CD1c-positive myeloid dendritic cell (primary cell): ENCODE data around the gene PIK3CD.
"Not testable (repeated sequence)": the region's sequence is repeated elsewhere in the genome, so short reads cannot be mapped to it uniquely, and the experiment has no call there.

Experiments
- DNase-seq: peaks from one replicate; pipeline ENCODE4 v3.0.0-alpha.2; 2016; ENCODE audit errors: extremely low spot score

The PIK3CD gene

DNA sequence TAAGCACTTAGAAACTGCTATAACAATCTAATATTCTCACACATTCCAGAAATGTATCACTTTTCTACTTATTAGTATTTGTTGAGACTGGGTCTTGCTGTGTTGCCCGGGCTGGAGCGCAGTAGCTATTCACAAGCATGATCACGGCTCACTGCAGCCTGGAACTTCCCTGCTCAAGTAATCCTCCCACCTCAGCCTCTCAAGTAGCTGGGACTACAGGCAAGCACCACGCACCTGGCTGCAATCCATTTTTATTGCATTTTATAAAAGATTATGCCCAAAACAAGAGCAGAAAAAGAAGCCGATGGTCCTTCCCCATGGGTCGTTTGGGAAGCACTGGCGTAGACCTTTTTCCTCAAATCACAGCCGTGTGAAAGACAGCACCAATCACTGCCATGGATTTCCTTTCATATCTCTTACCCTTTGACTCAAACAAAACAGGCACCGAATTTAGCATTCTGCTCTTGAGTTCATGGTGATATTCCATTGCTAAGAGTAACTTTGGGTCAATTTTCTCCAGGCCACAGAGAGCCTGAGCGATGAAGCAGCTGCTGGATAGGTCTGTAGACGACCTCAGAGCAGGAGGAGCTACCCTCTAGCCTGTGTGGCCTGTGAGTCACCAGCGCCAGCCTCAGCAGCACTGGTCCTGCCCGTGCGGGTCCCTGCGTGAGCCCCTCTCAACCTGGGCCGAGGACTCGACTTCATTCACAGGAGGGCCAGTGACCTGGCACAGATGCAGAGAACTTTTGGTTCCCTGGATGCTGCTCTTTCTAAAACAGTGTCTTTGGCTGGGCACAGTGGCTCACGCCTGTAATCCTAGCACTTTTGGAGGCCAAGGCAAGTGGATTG lies 80.8 kb downstream of the PIK3CD start:
- no peak for DNase-seq

DNA sequence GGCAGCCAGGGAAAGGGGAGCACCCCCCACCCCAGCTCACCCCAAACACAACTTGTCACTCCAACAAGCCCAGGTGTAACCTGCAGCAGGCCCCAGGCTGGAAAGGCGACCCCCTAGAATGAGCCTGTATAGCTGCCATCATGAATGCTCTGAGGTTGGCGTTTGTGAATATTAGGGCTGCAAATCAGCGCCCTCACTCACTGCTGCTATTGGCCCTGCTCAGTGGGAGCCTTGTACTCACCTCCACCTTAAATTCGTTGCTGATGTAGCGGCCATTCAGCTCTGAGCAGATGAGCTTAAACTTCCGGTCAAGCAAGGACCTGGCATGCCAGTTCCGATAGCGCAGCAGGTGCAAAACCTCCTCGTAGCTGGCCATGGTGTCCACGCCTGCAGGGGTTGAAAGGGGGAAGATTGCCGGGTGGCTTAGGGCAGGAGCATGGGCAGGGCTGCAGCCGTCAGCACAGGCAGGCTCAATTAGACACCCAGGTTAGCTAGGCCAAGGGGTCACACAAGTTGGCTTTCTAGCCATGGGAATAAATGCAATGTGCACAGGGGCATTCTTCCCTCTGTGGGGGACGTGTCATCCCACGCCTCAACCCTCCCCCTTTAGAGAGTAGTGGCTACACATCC lies 81.7 kb downstream of the PIK3CD start:
- no peak for DNase-seq

DNA sequence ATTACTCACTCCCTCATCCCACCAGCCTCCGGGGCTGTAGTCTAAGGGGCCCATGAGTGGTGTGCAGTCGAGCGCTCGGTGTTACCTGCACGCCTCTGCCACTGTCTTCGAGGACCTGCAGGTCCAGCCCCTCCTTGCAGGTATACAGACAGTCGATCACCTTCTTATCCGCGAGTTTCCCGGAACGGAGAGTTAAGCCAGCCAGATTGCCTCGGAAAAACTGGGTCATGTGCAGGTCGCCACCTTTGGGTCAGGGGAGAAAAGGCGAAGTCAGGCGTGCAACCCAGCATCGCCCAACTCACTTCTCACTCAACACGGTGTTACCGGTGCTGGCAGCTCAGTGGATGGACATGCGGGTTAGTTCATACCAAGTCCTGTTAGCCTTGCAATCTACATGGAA lies 84.3 kb downstream of the PIK3CD start:
- no peak for DNase-seq

DNA sequence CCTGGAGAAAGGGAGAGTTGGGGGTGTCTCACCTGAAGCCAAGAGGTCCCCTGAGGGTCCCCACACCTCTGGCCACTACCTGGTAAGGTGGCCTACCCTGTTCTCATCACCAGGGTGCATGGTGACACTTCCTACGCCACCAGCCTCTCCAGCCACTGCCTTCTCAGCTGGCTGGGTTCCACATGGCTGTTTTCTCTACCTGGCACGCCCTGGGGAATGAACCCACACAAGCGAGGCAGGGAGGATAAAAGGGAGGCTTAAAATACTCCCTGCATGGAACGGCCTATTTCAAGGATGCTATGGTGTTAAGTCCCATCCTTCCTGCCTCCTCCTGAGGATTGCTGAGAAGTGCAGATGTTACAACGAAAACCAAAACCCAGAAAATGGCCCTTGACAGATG lies 84.7 kb downstream of the PIK3CD start:
- no peak for DNase-seq

DNA sequence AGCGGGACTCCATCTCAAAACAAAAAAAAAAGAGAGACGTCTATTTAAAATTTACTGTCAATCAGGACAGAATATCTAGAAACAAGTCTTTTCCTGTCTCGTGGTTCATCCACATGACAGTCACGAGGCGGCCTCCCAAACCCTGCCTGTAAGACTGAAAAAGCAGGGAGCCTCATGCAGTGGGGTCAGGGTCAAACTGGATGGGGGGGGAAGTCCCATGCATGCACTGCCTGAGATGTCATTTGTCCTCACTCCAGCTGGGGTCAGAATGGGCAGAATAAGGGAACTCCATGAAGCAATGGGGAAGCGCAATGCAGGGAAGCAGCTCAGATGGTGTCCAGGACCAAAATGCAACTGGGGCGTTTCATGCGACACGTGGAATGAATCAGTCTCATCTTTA lies 85.5 kb downstream of the PIK3CD start:
- peak; percentile 69 for DNase-seq

DNA sequence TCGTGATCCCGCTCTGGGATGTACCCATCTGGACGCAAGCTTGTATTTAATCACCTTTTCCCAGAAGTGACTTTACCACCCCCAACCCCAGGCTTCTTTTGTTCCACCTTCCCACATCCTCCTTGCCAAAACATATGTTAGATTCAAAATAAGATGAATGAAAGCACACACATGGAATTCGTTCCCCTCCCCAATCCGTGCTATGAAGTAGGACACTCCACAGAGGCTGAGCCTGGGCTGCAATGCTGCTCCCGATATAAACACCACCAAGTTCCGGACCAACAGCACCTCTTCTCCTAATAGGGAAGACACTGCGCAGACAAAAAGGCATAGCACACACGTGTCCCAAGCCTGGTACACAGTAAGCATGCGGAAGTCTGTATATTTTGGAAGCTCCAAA lies 86.1 kb downstream of the PIK3CD start:
- DNase-seq: no peak

DNA sequence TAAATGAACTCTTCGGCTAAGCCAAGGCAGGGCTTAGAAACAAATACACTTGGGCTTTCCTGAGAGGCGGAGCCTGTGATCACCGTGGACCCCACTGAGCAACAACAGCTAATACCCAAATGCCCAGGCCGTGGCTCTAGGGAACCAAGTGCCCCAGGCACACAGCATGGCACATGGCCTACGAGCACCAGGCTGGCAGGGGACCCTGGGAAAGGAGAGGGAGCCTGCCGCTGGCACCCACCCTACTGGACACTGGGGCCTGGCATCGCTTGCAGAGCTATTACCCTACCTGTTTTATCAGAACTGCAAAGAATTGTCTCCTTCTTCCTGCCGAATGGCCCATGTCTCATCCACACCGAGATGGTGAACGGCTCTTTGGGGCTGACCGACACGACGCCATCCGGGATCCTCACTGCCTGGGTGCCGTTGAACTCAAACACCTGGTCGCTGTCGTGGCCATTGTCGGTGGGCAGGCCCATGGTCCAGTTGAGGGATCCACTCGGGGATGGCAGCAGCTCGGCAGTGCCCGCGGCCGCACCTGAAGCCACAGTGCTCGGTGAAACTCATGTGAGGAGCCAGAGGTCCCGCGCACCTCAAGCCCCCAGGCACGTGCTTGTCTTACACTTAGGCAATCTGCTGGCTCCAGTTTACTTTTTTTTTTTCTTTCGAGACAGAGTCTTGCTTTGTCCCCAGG lies 92.7 kb downstream of the PIK3CD start:
- no peak for DNase-seq

DNA sequence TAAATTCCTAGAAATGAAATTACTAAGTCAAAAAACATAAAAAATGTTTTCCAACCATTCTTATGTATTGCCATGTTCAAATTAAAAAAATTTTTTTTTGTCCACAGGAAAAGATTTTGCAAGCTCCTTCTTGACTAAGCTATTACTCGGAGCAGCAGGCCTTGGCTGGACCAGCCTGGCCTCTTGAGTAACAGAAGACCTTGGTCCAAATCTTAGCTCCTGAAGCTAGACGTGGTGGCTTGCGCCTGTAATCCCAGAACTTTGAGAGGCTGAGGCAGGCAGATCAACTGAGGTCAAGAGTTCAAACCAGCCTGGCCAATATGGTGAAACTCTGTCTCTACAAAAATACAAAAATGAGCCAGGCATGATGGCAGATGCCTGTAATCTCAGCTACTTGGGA lies 94.7 kb downstream of the PIK3CD start:
- no peak for DNase-seq

DNA sequence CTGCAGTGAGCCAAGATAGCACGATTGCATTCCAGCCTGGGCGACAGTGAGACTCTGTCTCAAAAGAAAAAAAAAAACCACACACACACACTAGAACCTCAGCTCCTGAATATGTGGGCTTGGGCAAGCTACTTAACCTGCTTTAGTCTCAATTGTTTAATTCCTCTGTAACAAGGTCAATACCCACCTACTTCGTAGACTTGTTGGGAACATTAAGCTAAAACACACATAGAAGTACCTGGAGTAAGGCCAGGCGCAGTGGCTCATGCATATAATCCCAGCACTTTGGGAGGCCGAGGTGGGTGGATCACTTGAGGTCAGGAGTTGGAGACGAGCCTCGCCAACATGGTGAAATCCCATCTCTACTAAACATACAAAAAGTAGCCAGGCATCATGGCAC lies 95.1 kb downstream of the PIK3CD start:
- DNase-seq: no peak

DNA sequence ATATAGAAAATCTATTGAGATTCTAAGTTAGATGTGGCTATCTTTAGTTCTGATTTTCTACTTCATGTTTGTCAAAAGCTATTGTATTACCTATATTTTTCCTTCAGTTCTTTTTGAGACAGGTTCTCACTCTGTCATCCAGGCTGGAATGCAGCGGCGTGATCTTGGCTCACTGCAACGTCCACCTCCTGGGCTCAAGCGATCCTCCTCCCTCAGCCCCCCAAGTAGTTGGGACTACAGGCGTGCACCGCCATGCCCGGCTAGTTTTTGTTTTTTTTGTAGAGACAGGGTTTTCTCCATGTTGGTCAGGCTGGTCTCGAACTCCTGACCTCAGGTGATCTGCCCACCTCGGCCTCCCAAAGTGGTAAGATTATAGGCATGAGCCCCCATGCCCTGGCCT lies 96.9 kb downstream of the PIK3CD start:
- DNase-seq: not testable (repeated sequence)

DNA sequence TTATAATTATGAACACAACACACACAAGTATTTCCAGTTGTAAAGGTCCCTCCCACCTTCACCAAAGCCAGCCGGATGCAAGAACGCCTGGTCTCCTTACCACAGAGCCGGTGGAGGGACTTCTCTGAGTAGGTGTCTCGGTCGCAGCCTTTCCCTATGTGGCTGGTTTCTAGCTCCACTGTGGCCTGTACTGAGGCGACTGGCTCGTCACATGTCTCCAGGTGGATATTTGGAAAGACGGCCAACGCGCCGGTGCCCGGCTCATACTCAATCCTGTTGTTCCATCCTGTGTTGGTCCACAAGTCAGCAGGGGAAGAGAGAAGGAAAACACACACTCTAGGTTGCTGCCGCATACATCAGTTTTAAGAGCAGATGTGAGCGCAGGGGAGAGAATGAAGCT lies 97.8 kb downstream of the PIK3CD start:
- DNase-seq: no peak

DNA sequence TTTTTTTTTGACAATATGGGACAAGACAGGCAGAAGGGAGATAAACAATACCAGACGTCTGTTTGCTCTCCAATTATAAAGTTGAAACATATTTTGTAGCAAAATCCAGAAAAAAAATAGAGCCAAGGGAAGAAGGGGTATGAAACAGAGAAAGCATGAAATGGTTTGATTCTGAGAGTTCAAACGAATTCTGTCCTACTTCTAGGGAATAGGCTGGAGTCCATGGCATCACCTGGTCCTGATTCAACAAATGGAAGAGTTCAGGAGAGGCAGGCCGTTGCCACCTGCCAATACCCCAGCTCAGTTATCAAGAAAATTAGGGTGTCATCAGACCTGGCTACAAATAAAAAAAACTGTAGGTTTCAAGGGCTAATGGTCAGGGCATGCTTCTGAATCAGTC lies 100.4 kb downstream of the PIK3CD start:
- no peak for DNase-seq

DNA sequence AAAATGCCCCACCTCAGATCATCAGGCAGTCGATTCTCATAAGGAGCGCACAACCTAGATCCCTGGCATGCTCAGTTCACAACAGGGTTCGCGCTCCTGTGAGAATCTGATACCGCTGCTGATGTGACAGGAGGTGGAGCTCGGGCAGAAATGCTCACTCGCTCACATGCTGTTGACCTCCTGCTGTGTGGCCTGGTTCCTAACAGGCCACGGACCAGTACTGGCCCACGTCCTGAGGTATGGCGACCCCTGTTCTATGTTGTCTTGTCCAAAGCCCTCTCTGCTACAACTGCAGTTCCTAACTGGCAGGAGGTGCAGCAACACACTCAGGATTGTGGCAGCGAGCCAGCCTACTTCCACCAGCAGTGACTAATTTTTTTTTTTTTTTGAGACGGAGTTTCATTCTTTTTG lies 101.6 kb downstream of the PIK3CD start:
- no peak for DNase-seq

DNA sequence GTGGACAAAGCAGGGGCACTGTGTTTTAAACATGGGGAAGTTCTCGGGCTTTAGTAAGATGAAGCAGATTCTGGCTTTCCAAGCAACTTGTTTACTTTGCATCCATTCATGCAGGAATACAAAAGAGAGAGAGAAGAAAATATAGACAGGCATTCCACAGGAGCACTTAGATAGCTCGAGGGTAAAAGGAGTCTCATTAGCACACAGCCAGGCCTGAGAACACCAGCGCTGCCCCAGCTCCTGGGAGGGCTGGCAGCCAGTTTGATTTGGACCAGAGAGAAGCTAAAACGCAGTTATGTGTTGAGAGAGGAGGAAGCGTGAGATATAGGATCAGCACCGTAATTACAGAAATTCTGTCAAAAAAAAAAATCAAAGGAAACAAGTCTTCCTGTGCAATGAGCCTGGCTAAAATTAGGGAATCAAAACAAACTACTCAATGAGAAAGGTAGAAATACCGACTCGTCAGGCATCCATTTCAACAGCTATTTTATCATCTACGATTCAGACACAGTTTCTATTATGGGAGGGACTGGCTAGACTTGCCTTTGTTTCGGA lies 104.0 kb downstream of the PIK3CD start:
- no peak for DNase-seq

DNA sequence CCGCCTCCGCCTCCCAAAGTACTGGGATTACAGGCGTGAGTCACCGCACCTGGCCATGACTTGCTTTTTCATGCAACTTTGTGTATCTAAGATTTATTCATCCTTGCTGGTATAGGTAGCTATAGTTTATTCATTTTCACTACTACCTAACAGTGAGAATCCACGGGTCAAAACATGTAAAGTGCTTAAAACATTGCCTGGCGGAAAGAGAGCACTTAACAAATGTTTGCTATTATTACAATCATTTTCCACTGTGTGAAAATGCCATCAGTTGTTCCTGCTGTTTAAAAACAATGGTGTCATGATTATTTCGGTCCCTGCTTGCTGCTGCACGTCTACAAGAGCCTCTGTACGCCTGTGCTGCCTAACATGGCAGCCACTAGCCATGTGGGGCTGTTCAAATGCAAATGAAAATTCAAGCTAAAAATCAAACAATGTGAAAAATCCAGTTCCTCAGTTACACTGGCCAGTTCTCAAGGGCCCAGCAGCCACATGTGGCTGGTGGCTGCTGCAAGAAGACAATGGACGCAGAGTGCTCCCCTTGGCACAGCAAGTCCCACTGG lies 107.1 kb downstream of the PIK3CD start:
- DNase-seq: no peak

DNA sequence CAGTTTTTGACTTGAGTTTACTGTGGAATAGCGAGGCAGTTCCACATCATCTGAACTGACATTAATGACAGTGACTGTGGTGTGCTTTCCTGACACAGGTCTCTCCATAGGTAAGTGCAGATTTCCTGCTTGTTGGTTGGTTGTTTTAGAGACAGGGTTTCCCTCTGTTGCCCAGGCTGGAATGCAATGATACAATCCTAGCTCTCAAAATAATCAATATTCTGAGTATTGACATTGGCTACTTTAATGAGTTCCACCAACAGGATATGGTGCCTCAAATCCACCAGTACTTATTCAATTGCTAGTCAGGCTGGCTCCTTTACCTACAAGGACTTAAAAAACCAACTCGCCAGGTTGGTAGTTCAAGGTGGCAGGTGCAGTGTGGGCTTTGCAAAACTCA lies 108.4 kb downstream of the PIK3CD start:
- DNase-seq: no peak

DNA sequence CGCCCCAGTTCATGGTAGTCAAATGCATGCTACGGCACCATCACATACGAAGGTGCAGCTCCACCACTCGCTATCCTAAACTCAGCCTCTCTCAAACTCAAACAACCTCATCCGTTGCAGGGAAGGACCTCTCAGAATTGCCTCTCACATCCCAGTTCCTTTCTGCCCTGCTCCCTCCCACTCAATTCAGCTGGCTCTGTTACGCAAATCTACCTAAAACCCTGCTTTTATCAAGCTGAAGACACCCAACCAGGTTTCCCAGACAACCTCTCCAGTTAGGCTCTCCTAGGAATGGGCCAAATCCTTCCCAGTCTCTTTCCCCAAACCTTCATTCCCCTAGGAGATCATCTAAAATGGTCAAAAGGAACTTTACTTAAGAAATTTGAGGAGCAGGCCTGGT lies 109.3 kb downstream of the PIK3CD start:
- DNase-seq: peak; percentile 19

DNA sequence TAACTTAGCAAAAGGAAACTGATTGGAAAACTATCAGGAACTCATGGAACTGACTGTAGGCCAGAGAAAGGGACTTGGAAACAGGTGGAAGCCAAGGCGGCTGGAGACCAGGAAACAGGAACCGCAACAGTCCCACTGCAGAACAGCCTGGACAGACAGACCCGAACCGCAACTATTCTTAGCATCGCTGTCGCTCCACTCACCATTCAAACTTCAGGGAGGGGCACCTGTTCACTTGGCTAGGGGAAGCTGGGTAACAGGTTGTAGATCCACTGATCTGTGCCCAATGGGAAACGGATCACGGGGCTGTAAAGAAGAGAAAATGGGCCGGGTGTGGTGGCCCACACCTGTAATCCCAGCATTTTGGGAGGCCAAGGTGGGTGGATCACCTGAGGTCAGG lies 110.3 kb downstream of the PIK3CD start:
- no peak for DNase-seq

DNA sequence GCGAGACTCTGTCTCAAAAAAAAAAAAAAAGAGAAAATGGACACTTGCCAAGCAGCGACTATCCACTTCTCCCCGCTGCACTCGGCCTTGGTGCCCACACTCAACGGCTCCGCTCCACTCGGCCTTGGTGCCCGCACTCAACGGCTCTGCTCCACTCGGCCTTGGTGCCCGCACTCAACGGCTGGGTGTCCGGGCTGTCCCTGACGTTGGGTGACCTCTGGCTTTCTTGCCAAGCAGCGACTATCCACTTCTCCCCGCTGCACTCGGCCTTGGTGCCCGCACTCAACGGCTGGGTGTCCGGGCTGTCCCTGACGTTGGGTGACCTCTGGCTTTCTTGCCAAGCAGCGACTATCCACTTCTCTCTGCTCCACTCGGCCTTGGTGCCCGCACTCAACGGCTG lies 110.9 kb downstream of the PIK3CD start:
- not testable (repeated sequence) for DNase-seq

DNA sequence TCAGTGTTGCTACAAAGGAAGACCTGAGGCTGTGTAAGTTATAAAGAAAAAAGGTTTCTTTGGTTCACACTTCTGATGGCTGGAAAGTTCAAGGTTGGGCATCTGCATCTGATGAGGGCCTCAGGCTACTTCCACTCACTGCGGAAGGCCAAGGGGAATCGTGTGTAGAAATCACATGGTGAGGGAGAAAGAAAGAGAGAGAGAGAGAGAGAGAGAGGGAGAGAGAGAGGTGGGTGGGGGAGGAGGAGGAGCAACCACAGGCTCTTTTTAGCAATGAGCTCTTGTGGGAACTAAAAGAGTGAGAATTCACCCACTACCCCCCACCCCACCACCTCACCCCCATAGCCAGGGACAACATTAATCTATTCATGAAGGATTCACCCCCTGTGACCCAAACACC lies 112.4 kb downstream of the PIK3CD start:
- no peak for DNase-seq

DNA sequence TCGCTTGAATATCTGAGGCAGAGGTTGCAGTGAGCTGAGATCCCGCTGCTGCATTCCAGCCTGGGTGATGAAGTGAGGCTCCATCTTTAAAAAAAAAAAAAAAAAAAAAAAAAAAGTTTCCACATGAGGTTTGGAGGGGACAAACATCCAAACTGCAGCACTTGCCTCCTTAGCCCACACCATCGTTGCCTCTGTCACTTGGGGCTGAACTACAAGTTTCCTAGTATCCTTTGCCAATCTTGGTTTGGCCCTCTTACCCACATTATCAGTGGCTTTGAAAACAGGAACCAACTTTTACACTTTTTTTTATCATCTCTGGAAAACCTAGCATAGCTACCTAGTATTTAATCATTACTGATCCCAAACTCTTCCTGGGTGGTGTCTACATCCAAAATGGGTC lies 113.0 kb downstream of the PIK3CD start:
- peak; percentile 17 for DNase-seq

DNA sequence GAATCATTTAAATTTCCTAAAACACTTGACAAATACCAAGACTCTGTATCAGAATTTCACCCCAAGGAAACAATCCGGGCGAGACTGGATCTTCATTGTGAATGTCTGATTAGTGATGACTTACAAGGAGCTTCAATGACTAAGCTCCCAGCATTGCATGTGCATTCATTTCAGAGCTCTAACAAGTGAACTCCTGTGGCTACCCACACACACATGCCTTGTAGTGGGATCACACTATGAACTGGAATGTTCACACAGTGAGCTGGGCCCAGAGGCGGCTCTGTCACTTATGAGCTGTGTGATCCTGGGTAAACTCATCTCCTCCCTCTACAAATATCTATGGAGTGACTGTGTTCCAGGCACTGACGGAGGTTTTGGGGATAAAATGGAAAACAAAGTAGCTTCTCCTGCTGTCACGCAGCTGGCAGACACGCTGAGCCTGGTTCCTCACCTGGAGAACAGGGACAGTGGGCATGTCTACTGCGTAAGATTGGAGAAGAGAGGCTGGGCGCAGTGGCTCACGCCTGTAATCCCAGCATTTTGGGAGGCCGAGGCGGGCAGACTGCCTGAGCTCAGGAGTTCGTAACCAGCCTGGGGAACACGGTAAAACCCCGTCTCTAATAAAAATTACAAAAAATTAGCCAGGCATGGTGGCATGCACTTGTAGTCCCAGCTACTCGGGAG lies 115.4 kb downstream of the PIK3CD start:
- DNase-seq: no peak
